Upper lobe of right lung (tissue), 1 donor: ENCODE results near the gene TASL. TPM values are rescaled to one million over a fixed set of nuclear protein-coding genes. Genes with fewer than 3 reads are reported as not detected.
A peak's percentile ranks its signal among the peaks of the same experiment; 100 is the strongest.
"Not testable (repeated sequence)": the region's sequence is repeated elsewhere in the genome, so short reads cannot be mapped to it uniquely, and the experiment has no call there.

Experiments used
- ATAC-seq: fragments of 200-7000 bp; cut with Tn5 transposase; one replicate; pipeline ENCODE4 v1.9.1; 2020; ENCODE audit warnings: mild to moderate bottlenecking, moderate library complexity
- DNase-seq: peaks from one replicate; pipeline ENCODE4 v3.0.0-alpha.2; 2020
- H3K27ac ChIP-seq: fragments of 200-600 bp; one replicate; pipeline ENCODE4 v1.8.0; 2022
- H3K27me3 ChIP-seq: fragments of 200-600 bp; one replicate; pipeline ENCODE4 v1.8.0; 2022; ENCODE audit warnings: mild to moderate bottlenecking
- H3K36me3 ChIP-seq: fragments of 200-600 bp; one replicate; pipeline ENCODE4 v1.8.0; 2022
- H3K4me1 ChIP-seq: fragments of 200-600 bp; one replicate; pipeline ENCODE4 v1.8.0; 2022
- H3K4me3 ChIP-seq: fragments of 200-600 bp; one replicate; pipeline ENCODE4 v1.8.0; 2022; ENCODE audit warnings: mild to moderate bottlenecking
- H3K9me3 ChIP-seq: fragments of 200-600 bp; one replicate; pipeline ENCODE4 v1.8.0; 2022
- CTCF ChIP-seq: fragments of 200-600 bp; IDR thresholded peaks from one replicate; pipeline ENCODE4 v1.8.0; 2022; ENCODE audit warnings: antibody characterized with exemption
- intact Hi-C: fragments of 100-400 bp; cut with DNase I; formaldehyde crosslinking; loops from one replicate; pipeline ENCODE4 v1.11.0; 2022
- total RNA-seq: library from RNA; stranded (reverse); fragmentation: NEBNext Ultra II Directional; extraction: Animal tissue kit (Norgen Biotek cat#: 25700); gene quantifications from one replicate; pipeline ENCODE4 v1.2.1, GENCODE V29; 2021
- donor health status: DM: no; HTN: yes; CAD: no; lungs with severe emphysema.

TASL gene
- total RNA-seq, 1 donor from 2014 or later = 4.0 TPM

GRCh38 chrX:30576881-30577280 is 685 bp downstream of the TASL start:
- peak overlapping the region; percentile 70 for H3K27ac ChIP-seq
- no peak for TF ChIP-seq CTCF
- no peak for ATAC-seq
- intact Hi-C loops = no loop called here
- no peaks in the 10 kb centered on the region for H3K36me3 ChIP-seq
- peak overlapping the region; percentile 21 for H3K4me3 ChIP-seq
- H3K9me3 ChIP-seq = no peaks in the 10 kb centered on the region
- no peaks in the 10 kb centered on the region for H3K4me1 ChIP-seq
- no peaks in the 10 kb centered on the region for H3K27me3 ChIP-seq
- DNase-seq = no peak

- no peak overlapping the region for H3K27ac ChIP-seq
- no peaks in the 10 kb centered on the region for H3K9me3 ChIP-seq
- H3K36me3 ChIP-seq = no peaks in the 10 kb centered on the region
- no peaks in the 10 kb centered on the region for H3K4me1 ChIP-seq
- H3K27me3 ChIP-seq = no peaks in the 10 kb centered on the region
- DNase-seq (no peak), ATAC-seq (peak; percentile 34)
- intact Hi-C loops = no loop called here
- no peak overlapping the region for H3K4me3 ChIP-seq
- no peak for TF ChIP-seq CTCF
Observed at GRCh38 chrX:30573125-30573524, 4.4 kb downstream of the TASL start.

GRCh38 chrX:30572678-30573077 is 4.9 kb downstream of the TASL start:
- intact Hi-C loops = no loop called here

GRCh38 chrX:30572004-30572403 is 5.6 kb downstream of the TASL start:
- ATAC-seq = no peak
- no peak for TF ChIP-seq CTCF
- no peaks in the 10 kb centered on the region for H3K9me3 ChIP-seq
- H3K27me3 ChIP-seq = no peaks in the 10 kb centered on the region
- intact Hi-C loops = no loop called here
- no peaks in the 10 kb centered on the region for H3K36me3 ChIP-seq
- no peak overlapping the region for H3K4me3 ChIP-seq
- H3K27ac ChIP-seq = no peak overlapping the region
- DNase-seq = no peak
- no peaks in the 10 kb centered on the region for H3K4me1 ChIP-seq

More at GRCh38 chrX:30572678-30573077, 4.9 kb downstream of the TASL start:
- Histone ChIP-seq H3K9me3 (no peaks in the 10 kb centered on the region), H3K4me3 (no peak overlapping the region), H3K27ac (no peak overlapping the region), H3K27me3 (no peaks in the 10 kb centered on the region), H3K36me3 (no peaks in the 10 kb centered on the region), H3K4me1 (no peaks in the 10 kb centered on the region)
- no peak for TF ChIP-seq CTCF
- DNase-seq (no peak), ATAC-seq (no peak)

GRCh38 chrX:30570505-30570904 is 7.1 kb downstream of the TASL start:
- Histone ChIP-seq H3K4me3 (no peak overlapping the region), H3K9me3 (no peaks in the 10 kb centered on the region), H3K27me3 (no peaks in the 10 kb centered on the region), H3K36me3 (no peaks in the 10 kb centered on the region), H3K4me1 (no peaks in the 10 kb centered on the region), H3K27ac (no peak overlapping the region)
- DNase-seq (no peak), ATAC-seq (peak; percentile 47)
- TF ChIP-seq CTCF = peak; percentile 53
- intact Hi-C loops = no loop called here

GRCh38 chrX:30568136-30568535 is 9.4 kb downstream of the TASL start:
- no peak for TF ChIP-seq CTCF
- intact Hi-C loops = no loop called here

GRCh38 chrX:30563070-30563469 is 14.5 kb downstream of the TASL start:
- ATAC-seq = not testable (repeated sequence)

More at GRCh38 chrX:30568136-30568535, 9.4 kb downstream of the TASL start:
- H3K27me3 ChIP-seq = no peaks in the 10 kb centered on the region
- DNase-seq (no peak), ATAC-seq (no peak)
- H3K36me3 ChIP-seq = no peaks in the 10 kb centered on the region
- H3K4me3 ChIP-seq = no peak overlapping the region
- H3K4me1 ChIP-seq = no peaks in the 10 kb centered on the region
- no peak overlapping the region for H3K27ac ChIP-seq
- H3K9me3 ChIP-seq = no peaks in the 10 kb centered on the region

More at GRCh38 chrX:30563070-30563469, 14.5 kb downstream of the TASL start:
- DNase-seq, H3K9me3 ChIP-seq, H3K27ac ChIP-seq, H3K36me3 ChIP-seq, intact Hi-C loops, H3K4me1 ChIP-seq, H3K4me3 ChIP-seq, H3K27me3 ChIP-seq: not testable (repeated sequence)
